Measurements from ENCODE around the gene TRMT61A. TPM values are rescaled to one million over a fixed set of nuclear protein-coding genes. Genes with fewer than 3 reads are reported as not detected.

The TRMT61A gene
- total RNA-seq, 1 experiment from 2014 or later: 14.9 TPM

- Histone ChIP-seq H3K9me3 (ENCODE audit: control insufficient read depth in 1 of 2, insufficient read depth in 1 of 2, low read depth in 1 of 2, low read length in 2 of 2) (no peaks in the 10 kb centered on the region), H4K20me1 (ENCODE audit: insufficient read depth) (peaks cover 10% of the 10 kb centered on the region; the same call in 1 of the 2 replicates), H3K27me3 (ENCODE audit: insufficient read depth, low read length) (no peaks in the 10 kb centered on the region), H3K4me1 (ENCODE audit: control insufficient read depth in 1 of 2, insufficient read depth in 2 of 2, low read length in 2 of 2) (peaks cover 11 to 18% of the 10 kb centered on the region in 2 experiments), H3K4me2 (ENCODE audit: low read length) (peak within 1 kb of the TSS; percentile 75), H2AFZ (ENCODE audit: low read depth, low read length, poor library complexity, severe bottlenecking) (no peak within 1 kb of the TSS), H3K9ac (ENCODE audit: low read length) (peak within 1 kb of the TSS; percentile 78), H3K9me2 (ENCODE audit: insufficient read depth) (no peaks in the 10 kb centered on the region), H3K79me2 (ENCODE audit: insufficient read depth, low read length) (peaks cover 83% of the 10 kb centered on the region), H3K27ac (ENCODE audit: low read depth, low read length) (peak within 1 kb of the TSS; percentile 99), H3K4me3 (replicated peaks in 1 of 2; ENCODE audit: low read depth in 1 of 2, low read length in 2 of 2) (peak within 1 kb of the TSS; percentile 79 to 99), H3K36me3 (ENCODE audit: control insufficient read depth in 1 of 2, insufficient read depth in 2 of 2, low read length in 2 of 2) (peaks cover 13 to 27% of the 10 kb centered on the region in 2 experiments; a peak in 3 of 4 replicates)
- CTCF ChIA-PET: interaction anchor here (1.4 kb wide), 1 partner anchor 44 kb away, joined by 4 read pairs; no protein-coding TSS in a partner anchor
- intact Hi-C loops (cut with micrococcal nuclease): no loop called here
- no TSS peak for BruUV-seq (replicated peaks)
- POLR2A ChIA-PET: interaction anchor here (2.0 kb wide), 1 partner anchor 11 kb away, joined by 5 read pairs; no protein-coding TSS in a partner anchor
- DNase-seq (ENCODE audit: low read depth, low spot score): peak; percentile 76
- RAD21 ChIA-PET (ENCODE audit: low non-redundant PET in 1 of 2, low total read pairs in 2 of 2, uncharacterized antibody in 2 of 2, unreplicated experiment in 2 of 2): no interaction called here
- ATAC-seq: peak; percentile 78
- TF ChIP-seq EGR1 (IDR thresholded peaks at IDR 0.05; ENCODE audit: low read depth) (peak; percentile 71; the same call in 1 of the 2 replicates), YY1 (IDR thresholded peaks at IDR 0.05; ENCODE audit: extremely low read depth, insufficient replicate concordance, low read depth, low read length) (peak; percentile 57), ELF1 (IDR thresholded peaks at IDR 0.05; ENCODE audit: borderline replicate concordance, low read depth) (peak; percentile 51), FOSL1 (IDR thresholded peaks at IDR 0.05; ENCODE audit: low read depth) (no peak), SP1 (IDR thresholded peaks at IDR 0.05; ENCODE audit: low read depth) (peak; percentile 85), POLR2A (IDR thresholded peaks at IDR 0.05; ENCODE audit: borderline replicate concordance, extremely low read depth, insufficient read depth, insufficient read length) (peak; percentile 60), ATF3 (IDR thresholded peaks at IDR 0.05) (no peak), SRF (IDR thresholded peaks at IDR 0.05; ENCODE audit: low read depth) (no peak; the same call in 1 of the 2 replicates), JUND (IDR thresholded peaks at IDR 0.05) (no peak), SIN3A (IDR thresholded peaks at IDR 0.05; ENCODE audit: low read depth) (peak; percentile 11; the same call in 1 of the 2 replicates), CEBPB (IDR thresholded peaks at IDR 0.05; ENCODE audit: low read depth) (no peak), CBX3 (IDR thresholded peaks at IDR 0.05; ENCODE audit: low read depth) (no peak), ZBTB33 (IDR thresholded peaks at IDR 0.05; ENCODE audit: extremely low read depth, insufficient replicate concordance, low read length) (no peak), ZNF274 (IDR thresholded peaks at IDR 0.05; ENCODE audit: low read depth, low read length) (no peak), EZH2phosphoT487 (IDR thresholded peaks at IDR 0.05; ENCODE audit: borderline replicate concordance) (no peak), ZFX (IDR thresholded peaks at IDR 0.05) (peak; percentile 88), RAD21 (IDR thresholded peaks at IDR 0.05; ENCODE audit: low read depth) (no peak), REST (IDR thresholded peaks at IDR 0.05; ENCODE audit: low read depth) (no peak), CTCF (IDR thresholded peaks at IDR 0.05 in 2 of 3, conservative IDR thresholded peaks at IDR 0.05 in 1 of 3; ENCODE audit: borderline replicate concordance in 1 of 3, insufficient read depth in 1 of 3, low read depth in 2 of 3, low read length in 2 of 3) (no peak), EZH2 (IDR thresholded peaks at IDR 0.05) (no peak)
Measured at GRCh38 chr14:103562429-103563225, 33.6 kb downstream of the TRMT61A start, which contains the start of the genes BAG5 and COA8. Gene BAG5, minus strand, starts transcription at chr14:103562657. Its CDS starts 1,493 bp downstream, at chr14:103561164. Gene COA8, plus strand, starts transcription at chr14:103562960. Its CDS starts 42 bp downstream, at chr14:103563002.
